ENCODE measurements around the gene GEMIN4.

GEMIN4 gene

GRCh38 chr17:742147-742793 is 9.8 kb downstream of the GEMIN4 start:
- DNase-seq (ENCODE audit: low spot score): no peak

GRCh38 chr17:740240-741017 is 11.6 kb downstream of the GEMIN4 start:
- no peak for DNase-seq (ENCODE audit: low spot score)

DNA sequence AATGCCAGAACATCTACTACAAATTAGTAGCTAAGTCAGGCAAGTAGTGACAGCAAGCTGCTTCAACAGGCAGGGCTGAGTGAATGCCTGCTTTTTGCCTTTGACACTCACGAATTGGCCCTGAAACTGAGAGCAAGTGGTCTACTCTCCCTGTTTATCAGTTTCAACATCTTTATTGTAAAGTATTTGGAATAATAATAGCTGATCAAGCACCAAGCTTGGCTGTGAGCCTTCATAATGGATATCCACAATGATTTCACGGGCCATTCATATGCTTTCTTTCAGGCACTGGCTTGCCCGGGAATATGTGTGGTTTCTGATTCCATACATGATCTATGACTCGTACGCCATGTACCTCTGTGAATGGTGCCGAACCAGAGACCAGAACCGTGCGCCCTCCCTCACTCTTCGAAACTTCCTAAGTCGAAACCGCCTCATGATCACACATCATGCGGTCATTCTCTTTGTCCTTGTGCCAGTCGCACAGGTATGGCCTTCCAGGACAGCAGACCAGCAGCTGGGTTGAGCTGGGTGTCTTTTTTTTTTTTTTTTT is 14.4 kb downstream of the GEMIN4 start:
- DNase-seq (ENCODE audit: low spot score): no peak

DNA sequence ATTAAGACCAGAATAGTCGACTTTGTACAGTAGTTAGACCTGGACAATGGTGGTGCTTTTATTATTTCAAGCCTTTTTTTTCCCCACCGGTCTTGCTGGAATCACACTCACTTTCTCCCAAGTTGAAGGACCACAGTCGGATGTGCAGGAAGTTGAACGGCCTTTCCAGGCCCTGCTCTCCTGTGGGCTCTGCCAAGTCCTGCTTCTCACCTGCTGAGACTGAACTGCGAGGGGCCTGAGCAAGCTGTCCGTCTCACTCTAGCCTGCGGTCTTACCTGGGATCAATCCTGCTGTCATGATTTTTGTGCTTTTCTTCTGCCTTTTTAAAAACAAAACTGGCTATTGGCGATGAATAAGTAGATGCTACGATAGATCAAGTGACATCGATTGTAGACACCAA is 18.3 kb downstream of the GEMIN4 start:
- no peak for DNase-seq (ENCODE audit: low spot score)

DNA sequence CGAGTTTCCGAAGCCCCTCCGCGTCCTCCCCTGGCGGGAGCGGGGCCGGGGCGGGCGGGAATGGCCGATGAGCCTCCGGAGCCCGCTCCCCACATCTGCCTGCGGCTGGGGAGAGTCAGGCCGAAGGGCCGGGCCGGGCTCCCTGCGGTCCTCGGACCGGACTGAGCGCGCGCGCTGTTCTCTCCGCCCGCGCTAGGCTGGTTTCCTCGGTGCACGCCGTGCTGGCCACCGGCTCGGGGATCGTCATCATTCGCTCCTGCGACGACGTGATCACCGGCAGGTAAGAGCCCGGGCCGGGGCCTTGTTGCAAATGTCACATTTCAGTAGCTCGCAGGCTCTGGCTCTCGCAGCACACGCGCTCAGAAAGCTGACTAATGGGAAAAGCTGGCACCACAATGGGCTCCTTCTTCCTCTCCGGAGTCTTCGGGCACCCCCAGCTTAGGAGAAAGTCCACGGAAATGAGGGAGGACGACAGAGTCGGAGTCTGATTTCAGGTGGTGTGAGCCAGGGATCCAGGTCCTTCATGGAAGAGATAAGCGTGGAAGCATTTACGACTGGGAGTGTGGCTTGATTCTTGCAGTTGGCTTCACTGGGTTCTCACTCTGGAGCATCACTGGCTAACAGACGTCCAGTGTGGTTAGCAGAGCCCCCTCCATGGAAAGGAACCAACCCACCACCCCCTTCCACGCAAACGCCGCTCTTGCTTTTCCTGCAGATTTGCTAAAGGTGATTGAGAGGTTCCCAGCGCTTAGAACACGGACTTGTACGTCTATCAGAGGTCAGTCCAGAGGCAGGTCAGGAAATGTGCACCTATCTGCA is 19.0 kb downstream of the GEMIN4 start:
- DNase-seq (ENCODE audit: low spot score): peak; percentile 60

DNA sequence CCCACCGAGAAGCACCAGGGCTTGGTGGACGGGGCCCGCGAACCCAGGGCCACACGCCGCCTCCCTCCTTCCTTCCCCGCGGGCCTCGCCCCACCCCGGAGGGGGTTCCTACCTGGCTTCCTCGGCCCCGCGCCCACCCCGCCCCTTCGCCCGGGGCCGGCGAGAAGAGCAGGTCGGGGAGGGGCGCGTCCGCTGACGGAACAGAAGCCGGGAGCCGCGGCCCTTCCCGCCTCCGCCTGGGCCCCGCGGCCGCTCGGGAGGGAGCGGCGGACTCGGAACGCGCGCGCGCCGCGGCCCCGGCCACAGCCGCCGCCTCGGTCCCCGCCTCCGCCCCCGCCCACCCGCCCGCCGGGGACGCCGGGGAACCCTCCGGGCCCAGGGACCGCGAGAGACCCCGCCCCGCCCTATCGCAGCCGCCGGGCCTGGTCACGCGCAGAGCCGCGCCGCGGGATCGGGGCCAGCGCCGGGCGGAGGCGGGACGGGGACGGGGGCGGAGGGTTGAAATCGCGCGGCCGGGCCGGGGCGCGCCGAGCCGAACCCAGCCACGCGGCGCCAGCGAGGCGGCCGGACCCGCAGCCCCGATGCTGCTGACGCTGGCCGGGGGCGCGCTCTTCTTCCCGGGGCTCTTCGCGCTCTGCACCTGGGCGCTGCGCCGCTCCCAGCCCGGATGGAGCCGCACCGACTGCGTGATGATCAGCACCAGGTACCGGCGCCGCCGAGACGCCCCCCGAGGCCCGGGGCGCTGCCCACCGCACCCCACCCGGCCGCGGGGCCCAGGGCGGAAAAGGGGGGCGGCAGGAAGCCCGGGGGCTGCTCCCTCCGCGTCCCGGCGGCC is 19.8 kb downstream of the GEMIN4 start, which contains the start of gene TLCD3A:
Gene TLCD3A, plus strand, starts transcription at position 530 of the 835 bp plus-strand sequence. Its CDS starts 52 bp downstream, at position 582.
- peak; percentile 94 for DNase-seq (ENCODE audit: low spot score)

DNA sequence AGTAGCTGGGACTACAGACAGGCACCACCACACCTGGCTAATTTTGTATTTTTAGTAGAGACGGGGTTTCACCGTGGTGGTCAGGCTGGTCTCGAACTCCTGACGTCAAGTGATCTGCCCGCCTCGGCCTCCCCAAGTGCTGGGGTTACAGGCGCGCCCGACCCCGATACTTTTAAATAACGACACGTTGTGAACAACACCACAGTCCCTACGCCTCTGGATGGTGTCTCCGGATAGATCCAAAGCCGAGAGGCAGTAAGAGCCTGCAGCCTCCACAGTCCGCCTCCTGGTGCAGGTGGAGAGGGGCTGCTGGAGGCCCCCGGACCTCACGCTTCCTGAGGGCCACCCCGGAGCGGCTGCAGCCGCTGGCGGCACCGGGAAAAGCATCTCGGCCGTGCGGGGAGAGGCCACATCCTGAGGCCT is 20.4 kb downstream of the GEMIN4 start:
- DNase-seq (ENCODE audit: low spot score): no peak

GRCh38 chr17:728911-729310 is 23.2 kb downstream of the GEMIN4 start:
- no peak for DNase-seq (ENCODE audit: low spot score)

DNA sequence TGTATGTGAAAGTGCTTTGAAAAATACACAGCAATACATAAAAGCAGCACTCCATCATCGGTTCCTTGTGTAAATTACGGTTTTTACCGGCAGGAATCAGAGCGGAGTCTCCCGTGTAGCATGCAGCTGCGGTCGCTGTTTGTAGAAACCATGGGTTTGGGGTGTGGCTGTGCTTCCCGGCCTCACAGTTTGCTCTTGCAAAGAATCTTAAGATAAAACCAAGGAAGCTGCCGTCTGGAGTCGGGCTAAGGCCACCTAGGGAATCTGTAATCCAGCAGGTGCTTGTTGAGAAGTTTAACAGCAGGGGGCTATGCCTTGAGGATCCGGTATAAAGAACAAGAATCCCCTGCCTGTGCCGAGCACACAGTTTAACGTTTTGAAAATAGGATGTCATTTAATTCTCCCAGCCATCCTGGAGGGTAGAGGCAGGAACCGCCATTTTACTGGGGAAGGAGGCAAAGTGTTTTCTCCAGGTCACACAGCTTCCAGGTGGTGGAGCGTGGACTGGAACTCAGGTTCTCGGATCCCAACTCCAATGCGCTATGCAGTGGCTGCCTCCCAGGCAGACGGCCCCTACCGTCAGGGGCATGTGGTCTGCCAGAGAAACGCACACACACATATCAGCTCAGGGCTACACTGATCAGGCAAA is 25.7 kb downstream of the GEMIN4 start:
- no peak for DNase-seq (ENCODE audit: low spot score)

- DNase-seq (ENCODE audit: low spot score): no peak
Observed at GRCh38 chr17:725746-726145, 26.3 kb downstream of the GEMIN4 start.

DNA sequence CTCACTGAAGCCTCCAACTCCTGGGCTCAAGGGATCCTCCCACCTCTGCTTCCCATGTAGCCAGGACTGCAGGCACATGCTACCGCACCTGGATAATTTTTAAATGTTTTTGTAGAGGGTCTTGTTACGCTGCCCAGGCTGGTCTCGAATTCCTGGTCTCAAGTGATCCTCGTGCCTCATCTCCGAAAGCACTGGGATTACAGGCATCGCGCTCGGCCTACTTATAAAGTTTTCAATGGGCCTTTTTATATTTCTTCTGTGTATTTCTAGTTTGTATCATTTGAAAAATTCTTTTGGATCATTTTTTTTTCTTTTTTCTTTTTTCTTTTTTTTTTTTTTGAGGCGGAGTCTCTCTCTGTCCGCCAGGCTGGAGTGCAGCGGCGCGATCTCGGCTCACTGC is 27.0 kb downstream of the GEMIN4 start:
- DNase-seq (ENCODE audit: low spot score): no peak

DNA sequence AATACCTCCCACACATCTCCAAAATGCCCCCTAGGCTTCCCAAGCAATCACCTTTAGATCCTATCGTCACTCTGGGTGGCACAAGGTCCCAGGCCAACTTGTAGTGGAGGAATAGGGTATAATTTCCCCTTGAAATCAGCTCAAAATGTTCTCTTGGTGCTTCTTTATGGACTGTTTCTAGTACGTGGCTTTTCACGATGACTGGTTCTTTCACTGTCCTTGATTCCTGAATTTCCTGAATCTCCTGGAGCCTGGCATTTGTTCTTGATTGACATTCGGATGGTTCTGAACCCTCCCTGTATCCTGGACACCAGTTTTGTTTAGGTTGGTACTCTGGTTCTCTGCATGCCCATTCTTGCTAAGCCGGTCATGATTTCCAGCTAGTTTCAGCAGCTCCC is 30.5 kb downstream of the GEMIN4 start:
- no peak for DNase-seq (ENCODE audit: low spot score)

DNA sequence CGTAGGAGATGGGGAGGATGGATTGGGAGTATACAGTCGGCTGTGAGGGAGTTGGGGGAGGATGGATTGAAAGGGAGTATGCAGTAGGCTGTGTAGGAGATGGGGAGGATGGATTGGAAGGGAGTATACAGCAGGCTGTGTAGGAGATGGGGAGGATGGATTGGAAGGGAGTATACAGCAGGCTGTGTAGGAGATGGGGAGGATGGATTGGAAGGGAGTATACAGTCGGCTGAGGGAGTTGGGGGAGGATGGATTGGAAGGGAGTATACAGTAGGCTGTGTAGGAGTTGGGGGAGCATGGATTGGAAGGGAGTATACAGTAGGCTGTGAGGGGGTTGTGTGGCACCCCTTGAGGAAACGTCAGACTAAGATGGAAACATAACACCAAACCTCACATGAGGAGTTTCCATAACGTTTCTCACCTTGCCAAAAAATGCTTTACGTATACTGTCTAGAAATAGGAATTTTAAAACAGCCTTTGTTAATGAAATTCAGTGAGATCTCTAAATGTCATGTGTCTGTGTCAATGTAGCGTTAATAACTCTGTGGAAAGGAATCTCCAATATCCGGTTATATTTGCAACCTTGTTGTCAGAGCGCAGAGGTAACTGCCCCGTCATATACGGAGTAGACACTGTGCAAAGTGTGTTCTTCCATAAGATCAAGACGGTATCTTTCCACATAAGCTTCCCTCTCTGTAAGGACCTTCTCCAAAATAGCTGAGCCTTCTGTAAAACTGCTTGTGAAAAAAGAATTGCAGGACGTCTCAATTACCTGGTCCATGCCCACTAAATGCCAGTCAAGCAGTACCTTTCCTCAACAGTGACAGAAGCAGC is 31.1 kb downstream of the GEMIN4 start:
- no peak for DNase-seq (ENCODE audit: low spot score)

- DNase-seq (ENCODE audit: low spot score): no peak
Observed at GRCh38 chr17:718075-718474, 34.0 kb downstream of the GEMIN4 start.

DNA sequence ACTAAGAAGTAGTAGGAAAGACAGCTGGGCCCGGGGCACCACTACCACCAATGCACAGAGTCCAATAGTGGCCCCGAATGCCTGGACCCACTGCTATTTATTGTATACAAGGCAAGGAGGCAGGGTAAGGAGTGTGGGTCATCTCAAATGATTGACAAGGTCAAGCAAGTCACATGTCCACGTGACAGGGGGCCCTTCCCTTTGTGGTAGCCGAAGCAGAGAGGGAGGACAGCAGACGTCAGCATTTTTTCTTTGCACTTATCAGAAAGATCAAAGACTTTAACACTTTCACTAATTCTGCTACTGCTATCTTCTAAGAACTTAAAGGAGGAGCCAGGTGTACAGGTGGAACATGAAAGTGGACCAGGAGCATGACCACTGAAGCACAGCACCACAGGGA is 43.9 kb downstream of the GEMIN4 start:
- no peak for DNase-seq (ENCODE audit: low spot score)

- DNase-seq (ENCODE audit: low spot score): no peak
Observed at GRCh38 chr17:705863-706262, 46.2 kb downstream of the GEMIN4 start.

DNA sequence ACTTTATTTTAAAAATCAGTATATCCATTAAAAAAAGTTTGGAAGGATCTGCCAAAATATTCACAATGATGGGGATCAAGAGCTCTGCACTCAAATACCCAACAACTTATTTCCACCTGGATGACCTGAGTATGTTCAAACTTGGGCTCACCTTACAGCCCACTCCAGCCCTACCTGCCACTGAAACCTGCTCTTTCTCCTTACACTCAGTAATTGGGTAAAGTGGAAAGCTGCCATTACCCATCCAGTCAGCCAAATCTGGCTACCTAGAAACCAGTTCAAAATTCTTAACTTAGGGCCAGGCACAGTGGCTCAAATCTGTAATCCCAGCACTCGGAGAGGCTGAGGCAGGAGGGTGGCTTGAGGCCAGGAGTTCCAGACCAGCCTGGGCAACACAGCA is 47.1 kb downstream of the GEMIN4 start:
- DNase-seq (ENCODE audit: low spot score): no peak

GRCh38 chr17:704111-704864 is 47.8 kb downstream of the GEMIN4 start:
- peak; percentile 24 for DNase-seq (ENCODE audit: low spot score)
